SHP77 (cell line): ENCODE data around the gene NPVF.

ENCODE experiments used
- DNase-seq, 2 experiments: peaks; one replicate each; lab custom pipeline; 2025; lab: John Stamatoyannopoulos, UW

NPVF gene

GRCh38 chr7:25228386-25228785, at the start of gene NPVF:
TSS of gene NPVF (minus strand) at chr7:25228486. CDS start at chr7:25228439, 47 bp downstream.
- no peak for DNase-seq

GRCh38 chr7:25272265-25272664, 44.0 kb upstream of the NPVF start:
- no peak for DNase-seq

GRCh38 chr7:25263337-25263736, 35.1 kb upstream of the NPVF start:
- DNase-seq = no peak

- DNase-seq = no peak
Observed at GRCh38 chr7:25262586-25262985, 34.3 kb upstream of the NPVF start.

GRCh38 chr7:25261545-25262140, 33.4 kb upstream of the NPVF start:
- no peak for DNase-seq

DNA sequence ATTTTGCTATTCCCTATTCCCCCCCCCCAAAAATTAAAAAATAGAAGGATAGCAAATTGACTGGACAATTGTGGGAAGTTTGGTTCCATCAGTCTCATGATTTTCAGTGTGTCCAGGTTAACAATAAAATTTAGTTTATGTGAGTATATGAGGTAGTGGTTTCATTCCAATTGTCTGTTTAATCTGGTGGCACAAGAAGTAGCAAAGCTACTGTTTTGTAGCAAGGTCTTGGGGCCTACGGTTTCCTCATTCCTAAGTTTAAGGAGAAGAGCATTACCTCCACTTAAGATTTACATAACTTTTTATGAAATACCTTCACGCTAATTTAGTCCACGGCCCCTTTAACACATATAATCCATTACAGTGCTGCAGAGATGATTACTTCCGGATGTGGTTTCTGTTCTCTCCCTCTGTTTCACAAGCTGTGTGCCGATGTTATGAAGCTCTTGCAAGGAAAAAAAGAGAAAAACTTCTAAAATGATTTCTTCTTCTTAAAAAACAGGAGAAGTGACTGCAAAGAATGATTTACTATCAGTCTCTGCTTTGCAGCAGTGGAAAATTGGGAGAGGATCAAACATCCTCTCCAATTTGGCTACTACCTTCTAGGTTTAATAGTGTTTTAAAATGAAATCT, 32.7 kb upstream of the NPVF start:
- DNase-seq = peak in 1 of 2 experiments; percentile 27

DNA sequence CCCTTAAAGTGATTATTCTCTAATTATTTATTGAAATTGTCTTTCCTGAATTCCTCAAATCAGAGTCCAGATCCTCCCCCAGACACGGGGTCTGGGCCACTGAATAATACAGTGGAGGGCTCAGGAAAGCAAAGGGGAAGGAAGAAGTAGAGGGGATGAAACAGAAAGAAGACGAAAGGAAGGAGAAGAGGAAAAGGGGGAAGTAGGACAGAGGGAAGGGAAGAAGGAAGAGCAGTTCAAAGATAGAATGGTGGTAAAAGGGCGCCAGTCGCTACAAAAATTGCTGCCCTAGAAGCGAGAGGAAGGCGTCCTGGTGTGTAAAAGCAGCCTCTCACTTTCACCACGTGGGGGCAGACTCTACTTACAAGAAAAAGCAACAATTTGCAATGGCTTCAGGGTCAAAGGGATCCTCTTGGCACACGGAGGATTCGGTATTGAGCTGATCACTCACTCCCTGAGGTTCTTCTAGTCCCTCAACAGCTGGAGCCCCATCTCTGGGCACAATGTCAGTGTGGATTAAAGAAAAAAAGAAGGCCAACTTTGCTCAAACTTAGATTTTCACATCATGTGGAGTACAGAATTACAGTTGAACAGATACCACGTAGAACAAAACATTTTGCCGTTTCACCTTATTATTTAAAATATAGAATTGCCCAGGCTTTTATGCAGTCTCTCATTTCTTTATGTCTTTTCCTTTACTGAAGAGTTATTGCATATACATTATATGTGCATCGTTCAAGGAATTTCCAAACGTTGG, 31.4 kb upstream of the NPVF start:
- peak; percentile 95 to 98 for DNase-seq

DNA sequence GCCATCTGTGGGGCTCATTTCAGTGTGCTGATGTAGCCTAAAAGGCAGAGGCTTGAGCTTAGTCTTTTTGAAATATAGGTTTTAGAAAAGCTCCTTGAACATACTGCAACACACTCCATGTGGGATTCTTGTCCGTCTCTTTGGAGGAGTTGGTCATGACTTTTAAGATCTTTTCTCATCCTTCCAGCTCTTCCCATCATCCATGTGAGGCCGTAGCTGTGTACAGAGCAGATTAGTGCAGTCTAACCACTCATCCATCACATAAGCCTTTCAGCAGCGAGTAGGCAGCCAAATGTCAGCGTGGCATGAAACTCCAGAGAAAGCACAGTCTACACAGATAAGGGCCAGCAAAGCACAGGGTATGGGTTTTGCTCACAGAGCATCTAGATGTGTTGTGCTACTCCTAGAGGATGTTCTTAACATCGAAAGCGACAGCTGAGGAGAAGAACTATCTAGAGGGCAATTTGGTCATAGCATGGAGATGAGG, 28.1 kb upstream of the NPVF start:
- no peak for DNase-seq

GRCh38 chr7:25255611-25256332, 27.5 kb upstream of the NPVF start:
- no peak for DNase-seq

DNA sequence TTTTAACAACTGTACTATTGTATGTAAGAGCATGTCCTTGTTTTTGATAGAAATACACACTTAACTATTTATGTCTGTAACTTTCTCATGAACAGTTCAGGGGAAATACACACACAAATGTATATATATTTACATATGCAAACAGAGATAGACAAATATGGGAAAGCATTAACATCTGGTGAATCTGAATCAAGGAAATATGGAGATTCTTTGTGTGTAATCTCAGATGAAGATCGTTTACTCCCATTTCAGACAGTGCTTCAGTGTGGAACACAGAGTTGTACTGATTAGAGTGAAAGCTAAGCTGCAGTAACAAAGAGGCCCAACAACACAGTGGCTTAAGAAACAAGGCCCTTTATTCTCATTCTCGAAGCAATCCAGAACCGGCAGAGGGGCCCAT, 26.3 kb upstream of the NPVF start:
- no peak for DNase-seq

DNA sequence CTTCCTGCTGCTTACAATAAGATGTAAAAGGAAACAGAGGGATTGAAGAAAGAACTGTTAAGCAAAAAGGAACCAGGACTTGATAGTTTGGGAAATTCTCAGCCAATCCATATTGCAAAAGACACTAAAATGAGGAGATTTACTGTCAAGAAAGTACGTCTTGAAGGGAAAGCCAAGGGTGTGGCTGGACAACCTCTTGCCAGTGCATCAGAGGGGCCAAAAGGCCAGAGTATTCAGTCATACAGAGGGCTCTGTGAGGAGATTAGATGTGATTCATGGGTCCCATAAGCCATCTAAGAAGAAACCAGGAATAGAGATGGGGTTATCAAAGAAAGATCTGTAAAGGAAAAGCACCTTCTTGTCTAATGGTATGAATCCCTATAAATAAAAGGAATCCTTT, 25.4 kb upstream of the NPVF start:
- no peak for DNase-seq

GRCh38 chr7:25250386-25250785, 22.1 kb upstream of the NPVF start:
- no peak for DNase-seq

- DNase-seq = no peak
Observed at GRCh38 chr7:25249772-25250171, 21.5 kb upstream of the NPVF start.

GRCh38 chr7:25246306-25246705, 18.0 kb upstream of the NPVF start:
- no peak for DNase-seq

DNA sequence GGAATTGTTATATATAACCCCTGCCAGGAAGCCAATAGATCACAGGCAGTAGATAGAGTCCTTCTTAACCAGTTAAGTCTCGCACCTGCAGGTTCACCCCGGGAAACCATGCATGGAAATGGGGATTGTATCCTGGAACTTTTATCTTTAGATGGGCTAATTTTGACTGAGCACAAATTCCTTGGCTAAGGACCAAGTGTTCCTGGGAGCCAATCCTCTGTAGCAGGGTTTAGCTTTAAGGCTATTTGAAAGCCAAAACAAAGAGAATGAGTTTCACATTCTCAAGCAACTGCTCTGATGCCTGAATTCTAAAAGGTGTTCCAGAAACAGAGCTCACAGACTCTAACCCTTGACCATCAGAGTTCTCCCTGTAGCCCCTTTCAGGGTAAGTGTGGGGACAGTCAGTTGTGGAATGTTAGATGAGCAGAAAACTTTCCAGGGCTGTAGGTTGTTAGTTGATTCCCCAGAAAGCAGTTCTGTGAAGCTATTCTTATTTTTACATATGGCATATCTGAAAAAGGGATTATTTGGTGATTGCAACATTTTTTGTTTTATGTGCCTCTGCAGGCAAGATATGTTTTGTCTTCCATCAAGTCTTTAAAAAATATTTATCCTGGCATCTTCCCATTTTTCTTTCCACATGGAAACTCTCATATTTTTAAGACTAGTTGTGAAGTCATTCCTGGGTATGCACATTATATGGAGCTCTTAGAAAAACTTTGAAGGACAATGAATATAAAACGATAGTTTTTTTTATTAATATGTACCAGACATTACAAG, 16.2 kb upstream of the NPVF start:
- no peak for DNase-seq

DNA sequence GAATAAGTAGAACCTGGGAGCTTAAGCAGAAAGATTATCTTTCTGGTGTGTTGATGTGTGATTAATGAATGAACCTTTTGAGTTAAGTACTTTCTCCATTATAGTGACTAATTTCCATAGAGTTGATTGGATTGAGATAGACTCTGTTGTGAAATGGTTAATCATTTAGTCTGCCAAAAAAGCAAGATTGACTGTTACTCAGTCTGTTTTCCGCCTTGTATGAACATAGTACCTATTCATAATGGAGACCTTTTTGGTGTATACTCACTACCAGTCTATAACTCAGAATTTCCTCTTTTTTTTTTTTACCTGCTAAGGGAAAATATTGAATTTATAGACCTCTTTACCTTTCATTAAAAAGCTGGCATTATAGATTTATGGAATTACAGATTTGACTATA, 14.4 kb upstream of the NPVF start:
- DNase-seq = no peak

DNA sequence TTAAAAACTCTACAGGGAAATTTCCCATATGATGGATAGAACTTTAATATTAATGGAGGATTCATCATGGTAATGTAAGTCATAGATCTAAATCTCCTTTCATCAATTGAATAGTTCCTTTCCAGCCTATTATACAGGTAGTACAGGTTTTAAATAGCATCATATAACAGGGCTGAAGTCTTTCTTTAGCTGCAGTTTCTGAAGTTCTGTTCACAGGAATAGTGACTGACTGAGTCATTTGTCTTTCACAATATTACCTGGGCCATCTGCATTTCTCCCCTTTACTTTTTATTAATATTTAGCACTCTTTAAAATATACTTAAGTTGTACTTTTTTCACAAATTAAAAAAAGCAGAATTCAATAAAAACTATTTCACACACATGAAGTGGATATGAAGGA, 12.6 kb upstream of the NPVF start:
- no peak for DNase-seq

GRCh38 chr7:25240340-25240739, 12.1 kb upstream of the NPVF start:
- no peak for DNase-seq

- no peak for DNase-seq
Observed at GRCh38 chr7:25239888-25240287, 11.6 kb upstream of the NPVF start.

- no peak for DNase-seq
Observed at GRCh38 chr7:25238066-25238725, 9.9 kb upstream of the NPVF start.

DNA sequence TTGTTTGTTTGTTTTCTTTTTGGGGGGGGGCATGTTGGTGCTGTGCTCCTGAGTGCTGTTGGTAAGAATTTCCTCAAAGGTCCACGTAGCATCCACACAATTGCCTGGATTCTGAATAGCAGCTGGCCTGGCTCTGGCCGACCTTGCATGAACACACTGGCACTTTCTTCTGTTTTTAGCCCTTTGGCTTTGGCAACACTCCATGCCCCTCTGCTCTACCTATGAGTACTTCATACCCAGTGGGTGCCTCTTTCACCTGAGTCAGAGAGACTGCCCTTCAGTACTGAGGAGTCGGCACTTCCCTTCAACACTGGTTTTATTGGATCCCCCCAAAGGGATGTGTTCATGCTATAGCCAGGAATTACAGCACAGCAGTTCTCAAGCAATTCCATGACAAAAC, 7.2 kb upstream of the NPVF start:
- no peak for DNase-seq
